Activated naive CD4-positive, alpha-beta T cell treated with anti-CD3 and anti-CD28 coated beads for 36 hours (primary cell): ENCODE results near the gene PFKFB3. TPM values are rescaled to one million over a fixed set of nuclear protein-coding genes. Genes with fewer than 3 reads are reported as not detected.

Source experiments
- CTCF ChIA-PET: fragments of 350-600 bp; sonication (Branson Sonifier 250); formaldehyde crosslinking; loops from one replicate; lab custom pipeline; 2021; ENCODE audit warnings: antibody characterized with exemption; lab: Charles Lee
- DNase-seq: peaks from one replicate; pipeline ENCODE4 v3.0.0-alpha.2; 2020
- H3K27ac Mint-ChIP-seq: one replicate; pipeline ENCODE4 v1.8.0; 2021; ENCODE audit warnings: mild to moderate bottlenecking, mixed read lengths
- H3K27me3 Mint-ChIP-seq: one replicate; pipeline ENCODE4 v1.8.0; 2021; ENCODE audit warnings: low read depth, mixed read lengths
- H3K36me3 Mint-ChIP-seq: one replicate; pipeline ENCODE4 v1.8.0; 2021; ENCODE audit warnings: low read depth, mixed read lengths
- H3K4me1 Mint-ChIP-seq: one replicate; pipeline ENCODE4 v1.8.0; 2021; ENCODE audit warnings: low read depth, mixed read lengths
- H3K4me3 Mint-ChIP-seq: one replicate; pipeline ENCODE4 v1.8.0; 2021; ENCODE audit warnings: mild to moderate bottlenecking, moderate library complexity, mixed read lengths
- H3K9me3 Mint-ChIP-seq: one replicate; pipeline ENCODE4 v1.8.0; 2021; ENCODE audit warnings: mixed read lengths
- intact Hi-C: fragments of 100-400 bp; cut with micrococcal nuclease; formaldehyde crosslinking; loops from one replicate; pipeline ENCODE4 v1.15.1; 2023
- total RNA-seq, 2 experiments: library from RNA; stranded (reverse); gene quantifications; one replicate each; pipeline ENCODE4 v1.2.3, GENCODE V29; 2021

The PFKFB3 gene
- total RNA-seq, 2 experiments from 2014 or later: 87.7 to 88.5 TPM

GRCh38 chr10:6167456-6167855 lies 35.3 kb upstream of the PFKFB3 start:
- H3K9me3 Mint-ChIP-seq: no peaks in the 10 kb centered on the region
- intact Hi-C loops: no loop called here
- no peaks in the 10 kb centered on the region for H3K27me3 Mint-ChIP-seq
- H3K4me1 Mint-ChIP-seq: peaks cover 79% of the 10 kb centered on the region
- no peak overlapping the region for H3K4me3 Mint-ChIP-seq
- H3K27ac Mint-ChIP-seq: peak overlapping the region; percentile 28
- CTCF ChIA-PET: interaction anchor here (0.8 to 1.5 kb wide), 4 partner anchors 35 to 234 kb away, joined by 3 to 5 read pairs (median 4); partner anchors contain the start of gene PFKFB3
- DNase-seq: no peak
- H3K36me3 Mint-ChIP-seq: peaks cover 36% of the 10 kb centered on the region

GRCh38 chr10:6168084-6168483 lies 34.6 kb upstream of the PFKFB3 start:
- Mint-ChIP-seq H3K9me3 (no peaks in the 10 kb centered on the region), H3K27me3 (no peaks in the 10 kb centered on the region), H3K4me1 (peaks cover 79% of the 10 kb centered on the region), H3K36me3 (peaks cover 39% of the 10 kb centered on the region), H3K4me3 (no peak overlapping the region), H3K27ac (peak overlapping the region; percentile 28)
- CTCF ChIA-PET: interaction anchor here (0.8 to 1.5 kb wide), 4 partner anchors 34 to 234 kb away, joined by 3 to 5 read pairs (median 4); partner anchors contain the start of gene PFKFB3
- DNase-seq: no peak
- intact Hi-C loops: no loop called here

- Mint-ChIP-seq H3K27me3 (no peaks in the 10 kb centered on the region), H3K27ac (peak overlapping the region; percentile 60), H3K4me1 (peaks cover 83% of the 10 kb centered on the region), H3K4me3 (no peak overlapping the region), H3K9me3 (no peaks in the 10 kb centered on the region), H3K36me3 (peaks cover 32% of the 10 kb centered on the region)
- intact Hi-C loops: no loop called here
- DNase-seq: no peak
- CTCF ChIA-PET: interaction anchor here (0.6 kb wide), 1 partner anchor 63 kb away, joined by 3 read pairs; no protein-coding TSS in a partner anchor
These were observed 32.1 kb upstream of the PFKFB3 start for GRCh38 chr10:6170638-6171037.

GRCh38 chr10:6171881-6172695 lies 30.6 kb upstream of the PFKFB3 start:
- H3K9me3 Mint-ChIP-seq: no peaks in the 10 kb centered on the region

GRCh38 chr10:6173203-6173602 lies 29.5 kb upstream of the PFKFB3 start:
- peak; percentile 78 for DNase-seq
- intact Hi-C loops: loop anchor here (1.0 to 2.0 kb wide), 2 partner anchors 14 to 28 kb away; no protein-coding TSS in a partner anchor
- no peak overlapping the region for H3K4me3 Mint-ChIP-seq
- CTCF ChIA-PET: interaction anchor here (0.6 to 2.0 kb wide), 13 partner anchors 21 to 238 kb away, joined by 3 to 8 read pairs (median 5); partner anchors contain the start of gene PFKFB3
- H3K4me1 Mint-ChIP-seq: peaks cover 81% of the 10 kb centered on the region
- H3K27me3 Mint-ChIP-seq: no peaks in the 10 kb centered on the region
- peak overlapping the region; percentile 62 for H3K27ac Mint-ChIP-seq
- H3K36me3 Mint-ChIP-seq: peaks cover 26% of the 10 kb centered on the region
- no peaks in the 10 kb centered on the region for H3K9me3 Mint-ChIP-seq

More at GRCh38 chr10:6171881-6172695, 30.6 kb upstream of the PFKFB3 start:
- Mint-ChIP-seq H3K4me3 (no peak overlapping the region), H3K4me1 (peaks cover 86% of the 10 kb centered on the region), H3K27ac (peak overlapping the region; percentile 70), H3K27me3 (no peaks in the 10 kb centered on the region), H3K36me3 (peaks cover 33% of the 10 kb centered on the region)
- intact Hi-C loops: loop anchor here (2.0 kb wide), 1 partner anchor 15 kb away; no protein-coding TSS in a partner anchor
- CTCF ChIA-PET: interaction anchor here (0.7 to 2.0 kb wide), 10 partner anchors 23 to 230 kb away, joined by 3 to 8 read pairs (median 6); partner anchors contain the start of gene PFKFB3
- peak; percentile 82 for DNase-seq

GRCh38 chr10:6174201-6174874 lies 28.4 kb upstream of the PFKFB3 start:
- H3K4me3 Mint-ChIP-seq: no peak overlapping the region
- no peak for DNase-seq
- CTCF ChIA-PET: no interaction called here
- peaks cover 71% of the 10 kb centered on the region for H3K4me1 Mint-ChIP-seq
- no peaks in the 10 kb centered on the region for H3K9me3 Mint-ChIP-seq
- H3K27me3 Mint-ChIP-seq: no peaks in the 10 kb centered on the region
- H3K36me3 Mint-ChIP-seq: peaks cover 26% of the 10 kb centered on the region
- intact Hi-C loops: no loop called here
- H3K27ac Mint-ChIP-seq: no peak overlapping the region

- peak overlapping the region; percentile 50 for H3K27ac Mint-ChIP-seq
- no peaks in the 10 kb centered on the region for H3K9me3 Mint-ChIP-seq
- no peak for DNase-seq
- no peak overlapping the region for H3K4me3 Mint-ChIP-seq
- CTCF ChIA-PET: interaction anchor here (1.1 kb wide), 1 partner anchor 27 kb away, joined by 4 read pairs; the partner anchor contains the start of gene PFKFB3
- no peaks in the 10 kb centered on the region for H3K27me3 Mint-ChIP-seq
- intact Hi-C loops: no loop called here
- H3K36me3 Mint-ChIP-seq: peaks cover 25% of the 10 kb centered on the region
- H3K4me1 Mint-ChIP-seq: peaks cover 61% of the 10 kb centered on the region
These were observed 27.2 kb upstream of the PFKFB3 start for GRCh38 chr10:6175329-6176055.

- no peaks in the 10 kb centered on the region for H3K27me3 Mint-ChIP-seq
- intact Hi-C loops: no loop called here
- no peak overlapping the region for H3K4me3 Mint-ChIP-seq
- H3K4me1 Mint-ChIP-seq: peaks cover 52% of the 10 kb centered on the region
- peaks cover 22% of the 10 kb centered on the region for H3K36me3 Mint-ChIP-seq
- CTCF ChIA-PET: no interaction called here
- DNase-seq: no peak
- H3K27ac Mint-ChIP-seq: peak overlapping the region; percentile 22
- H3K9me3 Mint-ChIP-seq: no peaks in the 10 kb centered on the region
These were observed 26.0 kb upstream of the PFKFB3 start for GRCh38 chr10:6176691-6177231.

GRCh38 chr10:6177880-6178281 lies 24.9 kb upstream of the PFKFB3 start:
- Mint-ChIP-seq H3K9me3 (no peaks in the 10 kb centered on the region), H3K27me3 (no peaks in the 10 kb centered on the region), H3K4me3 (no peak overlapping the region), H3K4me1 (peaks cover 41% of the 10 kb centered on the region), H3K27ac (no peak overlapping the region), H3K36me3 (peaks cover 16% of the 10 kb centered on the region)
- CTCF ChIA-PET: no interaction called here
- DNase-seq: no peak
- intact Hi-C loops: no loop called here

GRCh38 chr10:6178581-6178980 lies 24.2 kb upstream of the PFKFB3 start:
- H3K36me3 Mint-ChIP-seq: peaks cover 11% of the 10 kb centered on the region
- H3K9me3 Mint-ChIP-seq: no peaks in the 10 kb centered on the region
- DNase-seq: no peak
- peaks cover 36% of the 10 kb centered on the region for H3K4me1 Mint-ChIP-seq
- no peaks in the 10 kb centered on the region for H3K27me3 Mint-ChIP-seq
- no peak overlapping the region for H3K27ac Mint-ChIP-seq
- no peak overlapping the region for H3K4me3 Mint-ChIP-seq
- intact Hi-C loops: no loop called here
- CTCF ChIA-PET: no interaction called here

GRCh38 chr10:6179078-6179477 lies 23.7 kb upstream of the PFKFB3 start:
- Mint-ChIP-seq H3K27ac (no peak overlapping the region), H3K36me3 (peaks cover 11% of the 10 kb centered on the region), H3K27me3 (no peaks in the 10 kb centered on the region)

More at GRCh38 chr10:6179078-6179477, 23.7 kb upstream of the PFKFB3 start:
- no peak for DNase-seq
- intact Hi-C loops: no loop called here
- CTCF ChIA-PET: no interaction called here
- Mint-ChIP-seq H3K9me3 (no peaks in the 10 kb centered on the region), H3K4me1 (peaks cover 31% of the 10 kb centered on the region), H3K4me3 (no peak overlapping the region)
